IMR-90 (cell line): ENCODE measurements around the gene RNF4. TPM values are rescaled to one million over a fixed set of nuclear protein-coding genes. Genes with fewer than 3 reads are reported as not detected.
A peak's percentile ranks its signal among the peaks of the same experiment; 100 is the strongest.

Source experiments
- ATAC-seq: fragments of 200-7000 bp; cut with Tn5 transposase; 2 replicates; pipeline ENCODE4 v1.9.1; 2020; ENCODE audit warnings: low read depth, mild to moderate bottlenecking, moderate library complexity
- BruUV-seq: library from RNA; stranded (reverse); fragments of 400-500 nt; replicated peaks from 2 replicates; lab custom pipeline; 2021; lab: Mats Ljungman, UMichigan
- CTCF ChIA-PET: fragments of 300-600 bp; formaldehyde crosslinking; extraction: SDS; loops from one replicate; lab custom pipeline; 2021; ENCODE audit warnings: antibody characterized with exemption; lab: Yijun Ruan, JAX
- POLR2A ChIA-PET: fragments of 300-600 bp; sonication (Branson Sonifier 250); formaldehyde crosslinking; loops from one replicate; lab custom pipeline; 2022; ENCODE audit warnings: antibody characterized with exemption; ENCODE audit not compliant: unreplicated experiment; lab: Charles Lee
- DNase-seq: peaks from one replicate; pipeline ENCODE4 v3.0.0; 2013
- H2AFZ ChIP-seq: replicated peaks from 2 replicates; pipeline ENCODE3; 2013; ENCODE audit warnings: low read length, mild to moderate bottlenecking; ENCODE audit not compliant: poor library complexity
- H2AK5ac ChIP-seq: 2 replicates; pipeline ENCODE4 v1.6.1; 2013; ENCODE audit warnings: low read depth, low read length, inconsistent platforms
- H2AK9ac ChIP-seq: replicated peaks from 2 replicates; pipeline ENCODE3; 2013; ENCODE audit warnings: mild to moderate bottlenecking, low read depth, low read length, moderate library complexity; ENCODE audit not compliant: poor library complexity
- H2BK120ac ChIP-seq: 2 replicates; pipeline ENCODE4 v1.6.1; 2013; ENCODE audit warnings: low read depth, low read length, inconsistent platforms
- H2BK15ac ChIP-seq: 3 replicates; pipeline ENCODE4 v1.6.1; 2013; ENCODE audit warnings: low read depth, low read length, inconsistent platforms
- H2BK20ac ChIP-seq: 2 replicates; pipeline ENCODE4 v1.6.1; 2013; ENCODE audit warnings: low read depth, mild to moderate bottlenecking, inconsistent platforms, low read length, moderate library complexity
- H2BK5ac ChIP-seq: 2 replicates; pipeline ENCODE4 v1.6.1; 2013; ENCODE audit warnings: mild to moderate bottlenecking, low read depth, low read length, inconsistent platforms; ENCODE audit not compliant: poor library complexity, severe bottlenecking
- H3K14ac ChIP-seq: replicated peaks from 2 replicates; pipeline ENCODE4 v1.6.1; 2013; ENCODE audit warnings: low read depth, low read length, inconsistent platforms
- H3K18ac ChIP-seq: 2 replicates; pipeline ENCODE4 v1.6.1; 2013; ENCODE audit warnings: low read depth, low read length, control low read depth
- H3K23ac ChIP-seq: 2 replicates; pipeline ENCODE4 v1.6.1; 2013; ENCODE audit warnings: low read depth, low read length, inconsistent platforms
- H3K27ac ChIP-seq: 2 replicates; pipeline ENCODE4 v1.5.1; 2013; ENCODE audit warnings: mild to moderate bottlenecking, control low read depth, low read length; ENCODE audit not compliant: insufficient read depth
- H3K27me3 ChIP-seq: 2 replicates; pipeline ENCODE4 v1.6.1; 2013; ENCODE audit warnings: low read length; ENCODE audit not compliant: control insufficient read depth, insufficient read depth
- H3K36me3 ChIP-seq: 2 replicates; pipeline ENCODE4 v1.6.1; 2013; ENCODE audit warnings: low read length, mixed read lengths; ENCODE audit not compliant: control insufficient read depth, insufficient read depth
- H3K4ac ChIP-seq: 2 replicates; pipeline ENCODE4 v1.6.1; 2013; ENCODE audit warnings: low read depth, low read length, inconsistent platforms
- H3K4me1 ChIP-seq: 2 replicates; pipeline ENCODE4 v1.6.1; 2013; ENCODE audit warnings: low read length, mixed read lengths; ENCODE audit not compliant: control insufficient read depth, insufficient read depth
- H3K4me2 ChIP-seq: 2 replicates; pipeline ENCODE4 v1.6.1; 2013; ENCODE audit warnings: low read depth, mild to moderate bottlenecking, control low read depth, low read length, moderate library complexity
- H3K4me3 ChIP-seq: 2 replicates; pipeline ENCODE4 v1.5.1; 2013; ENCODE audit warnings: low read depth, mild to moderate bottlenecking, control low read depth, low read length, moderate library complexity; ENCODE audit not compliant: insufficient read depth
- H3K56ac ChIP-seq: 2 replicates; pipeline ENCODE4 v1.6.1; 2013; ENCODE audit warnings: low read length, inconsistent platforms; ENCODE audit not compliant: insufficient read depth; ENCODE audit errors: extremely low read depth
- H3K79me1 ChIP-seq, 2 experiments: 2 replicates each; pipeline ENCODE4 v1.6.1; 2013; ENCODE audit warnings: low read length in 2 of 2, inconsistent platforms in 1 of 2, low read depth in 1 of 2
- H3K9ac ChIP-seq: 2 replicates; pipeline ENCODE4 v1.6.1; 2013; ENCODE audit warnings: low read depth, low read length, control low read depth
- H3K9me1 ChIP-seq: 2 replicates; pipeline ENCODE4 v1.6.1; 2013; ENCODE audit warnings: low read length, inconsistent platforms; ENCODE audit not compliant: insufficient read depth
- H3K9me3 ChIP-seq: 2 replicates; pipeline ENCODE4 v1.6.1; 2013; ENCODE audit warnings: low read length; ENCODE audit not compliant: control insufficient read depth, insufficient read depth
- H4K20me1 ChIP-seq: 2 replicates; pipeline ENCODE4 v1.6.1; 2013; ENCODE audit warnings: low read length, inconsistent platforms; ENCODE audit not compliant: insufficient read depth
- H4K5ac ChIP-seq: 2 replicates; pipeline ENCODE4 v1.6.1; 2013; ENCODE audit warnings: mild to moderate bottlenecking, low read depth, low read length, control low read depth
- H4K8ac ChIP-seq, 2 experiments: 2 replicates each; pipeline ENCODE4 v1.6.1; 2013; ENCODE audit warnings: low read depth in 2 of 2, low read length in 2 of 2, control low read depth in 1 of 2, inconsistent platforms in 1 of 2
- H4K91ac ChIP-seq: 2 replicates; pipeline ENCODE4 v1.6.1; 2013; ENCODE audit warnings: low read depth, low read length, inconsistent platforms; ENCODE audit not compliant: insufficient read depth
- BHLHE40 ChIP-seq: fragments of 150-350 bp; IDR thresholded peaks from 2 replicates; pipeline ENCODE4 v1.6.1; 2016; ENCODE audit warnings: mild to moderate bottlenecking, low read depth, low read length
- CHD1 ChIP-seq: IDR thresholded peaks from 2 replicates; pipeline ENCODE4 v1.6.1; 2012; ENCODE audit warnings: low read depth, low read length, improper control_type of control experiment
- ELK1 ChIP-seq: fragments of 150-350 bp; IDR thresholded peaks from 2 replicates; pipeline ENCODE4 v1.6.1; 2016; ENCODE audit warnings: low read depth, mild to moderate bottlenecking, low read length, moderate library complexity, borderline replicate concordance
- FOS ChIP-seq: fragments of 150-350 bp; IDR thresholded peaks from 2 replicates; pipeline ENCODE4 v1.6.1; 2016; ENCODE audit warnings: low read depth, low read length
- MXI1 ChIP-seq: IDR thresholded peaks from 2 replicates; pipeline ENCODE4 v1.6.1; 2012; ENCODE audit warnings: low read depth, mild to moderate bottlenecking, low read length, moderate library complexity, borderline replicate concordance
- NFE2L2 ChIP-seq: fragments of 150-350 bp; IDR thresholded peaks from 2 replicates; pipeline ENCODE4 v1.6.1; 2016; ENCODE audit warnings: low read depth, mild to moderate bottlenecking, low read length
- POLR2A ChIP-seq: IDR thresholded peaks from 2 replicates; pipeline ENCODE4 v1.6.1; 2012; ENCODE audit warnings: mild to moderate bottlenecking, low read depth, low read length
- RAD21 ChIP-seq: IDR thresholded peaks from 2 replicates; pipeline ENCODE4 v1.6.1; 2012; ENCODE audit warnings: low read length, improper control_type of control experiment
- RCOR1 ChIP-seq: IDR thresholded peaks from 2 replicates; pipeline ENCODE4 v1.6.1; 2012; ENCODE audit warnings: mild to moderate bottlenecking, low read length, improper control_type of control experiment; ENCODE audit not compliant: insufficient replicate concordance
- RFX5 ChIP-seq: IDR thresholded peaks from 2 replicates; pipeline ENCODE4 v1.8.0; 2012; ENCODE audit warnings: low read depth, mild to moderate bottlenecking, low read length, moderate library complexity
- WGBS, 2 experiments: methylation state at CpG; one replicate each; pipeline versions ENCODE4 v1.1.5 to v1.1.7; 2013; ENCODE audit warnings: missing lambda C conversion rate in 2 of 2; ENCODE audit not compliant: insufficient read length in 1 of 2; ENCODE audit errors: extremely low coverage in 2 of 2; 5-methylcytosine and 5-hydroxymethylcytosine counted together
- dilution Hi-C: fragments of 300-500 bp; cut with HindIII; formaldehyde crosslinking; loops from one replicate; pipeline ENCODE4 v1.14.3; 2018; ENCODE audit warnings: low sequenced_read_pairs; ENCODE audit not compliant: unreplicated experiment
- in situ Hi-C: fragments of 300-500 bp; cut with MboI; formaldehyde crosslinking; loops from 3 replicates; pipeline ENCODE4 v1.14.3; 2019; ENCODE audit warnings: low sequenced_read_pairs, inconsistent platforms, mixed read lengths
- intact Hi-C: fragments of 100-400 bp; cut with micrococcal nuclease; formaldehyde crosslinking; loops from 2 replicates; pipeline ENCODE4 v1.10.0; 2022
- polyA plus RNA-seq, 3 experiments: library from polyadenylated mRNA; depleted of rRNA; stranded (reverse); fragments of >200 nt; gene quantifications; 2 replicates each; pipeline ENCODE4 v1.2.3, GENCODE V29; 2012; ENCODE audit warnings: low replicate concordance in 1 of 3
- total RNA-seq: library from RNA; depleted of rRNA; stranded (reverse); fragments of >200 nt; gene quantifications from 2 replicates; pipeline ENCODE4 v1.2.3, GENCODE V29; 2012

The RNF4 gene
- total and polyA plus RNA-seq, 2 of the 4 experiments (the other 2 are of a cell fraction) = 63.8 to 73.8 TPM

GRCh38 chr4:2461246-2461960, 7.5 kb upstream of the RNF4 start:
- intact Hi-C loops = loop anchor here (5.0 kb wide), 1 partner anchor 219 kb away; the partner anchor contains the start of genes HAUS3 and POLN
- Histone ChIP-seq H3K9me1 (peaks cover 3% of the 10 kb centered on the region; the same call in 1 of the 2 replicates), H3K4me1 (peaks cover 2% of the 10 kb centered on the region; the same call in 1 of the 2 replicates), H4K8ac (no peak overlapping the region), H3K4me2 (no peak overlapping the region), H3K4me3 (no peak overlapping the region), H2BK20ac (no peak overlapping the region), H3K9ac (no peak overlapping the region), H3K18ac (no peak overlapping the region), H2AK9ac (no peak overlapping the region), H4K5ac (no peak overlapping the region), H3K56ac (no peak overlapping the region), H3K79me1 (no peaks in the 10 kb centered on the region), H3K27me3 (peaks cover 12% of the 10 kb centered on the region), H3K14ac (no peak overlapping the region), H2BK5ac (no peak overlapping the region), H3K4ac (no peak overlapping the region), H3K9me3 (no peaks in the 10 kb centered on the region), H4K91ac (no peak overlapping the region), H2BK15ac (no peak overlapping the region), H3K36me3 (peaks cover 2% of the 10 kb centered on the region; the same call in 1 of the 2 replicates), H3K23ac (peak overlapping the region; percentile 78; the same call in 1 of the 2 replicates), H2BK120ac (no peak overlapping the region), H2AFZ (no peak overlapping the region), H3K27ac (no peak overlapping the region), H2AK5ac (no peak overlapping the region), H4K20me1 (no peaks in the 10 kb centered on the region; the same call in 1 of the 2 replicates)
- no TSS peak for BruUV-seq
- POLR2A ChIA-PET = no interaction called here
- DNase-seq (no peak), ATAC-seq (no peak)
- 80% methylated on average over 3 of the region's 15 CpGs; no CpG with 5 or more reads in 1 of the 2 experiments for WGBS, 2 experiments
- dilution Hi-C loops = no loop called here
- in situ Hi-C loops = no loop called here
- TF ChIP-seq RAD21 (no peak), RFX5 (no peak), CHD1 (no peak), POLR2A (no peak), BHLHE40 (no peak), NFE2L2 (no peak), RCOR1 (no peak), ELK1 (no peak), MXI1 (no peak), FOS (no peak)
- CTCF ChIA-PET = interaction anchor here (0.6 kb wide), 2 partner anchors 241 to 980 kb away, joined by 3 read pairs; no protein-coding TSS in a partner anchor
